Cardiac fibroblast (primary cell): ENCODE measurements around the gene CSRNP3.

ENCODE experiments used
- DNase-seq, 2 donors: peaks; one replicate each; pipeline versions ENCODE4 v3.0.0 to v3.0.0-alpha.2; 2010; ENCODE audit warnings: low read depth in 2 of 2
- H3K4me3 ChIP-seq, 2 donors: replicated peaks in 1 of 2; 1 replicate in 1 of 2; 2 replicates in 1 of 2; pipeline ENCODE4 v1.5.1; 2011; ENCODE audit warnings: low read depth in 2 of 2, low read length in 2 of 2, mild to moderate bottlenecking in 2 of 2, moderate library complexity in 1 of 2
- TF ChIP-seq, protein P1 (sequence below): IDR thresholded peaks from one replicate; pipeline ENCODE4 v1.5.1; 2011; ENCODE audit warnings: low read depth, mild to moderate bottlenecking, low read length, inconsistent platforms

CSRNP3 gene

DNA sequence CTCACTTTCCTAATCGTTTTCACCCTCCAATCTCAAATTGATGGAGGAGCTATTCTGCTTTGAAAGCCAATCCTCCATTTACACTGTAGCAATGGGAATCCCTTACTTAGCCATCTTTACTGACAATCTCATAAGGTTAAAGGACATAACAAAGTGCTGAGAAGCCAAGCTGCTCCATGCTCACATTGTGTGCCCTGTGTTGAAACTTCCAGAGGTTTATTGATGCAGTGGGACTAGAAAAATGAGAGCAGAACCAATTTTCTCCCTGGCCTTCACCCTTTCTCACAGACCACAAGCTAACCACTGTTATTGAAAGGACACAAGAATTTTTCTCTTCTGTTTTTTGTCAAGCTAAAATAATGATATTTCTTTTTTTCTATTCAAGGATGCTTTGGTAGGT lies 63.8 kb downstream of the CSRNP3 start:
- TF ChIP-seq, protein P1, sequence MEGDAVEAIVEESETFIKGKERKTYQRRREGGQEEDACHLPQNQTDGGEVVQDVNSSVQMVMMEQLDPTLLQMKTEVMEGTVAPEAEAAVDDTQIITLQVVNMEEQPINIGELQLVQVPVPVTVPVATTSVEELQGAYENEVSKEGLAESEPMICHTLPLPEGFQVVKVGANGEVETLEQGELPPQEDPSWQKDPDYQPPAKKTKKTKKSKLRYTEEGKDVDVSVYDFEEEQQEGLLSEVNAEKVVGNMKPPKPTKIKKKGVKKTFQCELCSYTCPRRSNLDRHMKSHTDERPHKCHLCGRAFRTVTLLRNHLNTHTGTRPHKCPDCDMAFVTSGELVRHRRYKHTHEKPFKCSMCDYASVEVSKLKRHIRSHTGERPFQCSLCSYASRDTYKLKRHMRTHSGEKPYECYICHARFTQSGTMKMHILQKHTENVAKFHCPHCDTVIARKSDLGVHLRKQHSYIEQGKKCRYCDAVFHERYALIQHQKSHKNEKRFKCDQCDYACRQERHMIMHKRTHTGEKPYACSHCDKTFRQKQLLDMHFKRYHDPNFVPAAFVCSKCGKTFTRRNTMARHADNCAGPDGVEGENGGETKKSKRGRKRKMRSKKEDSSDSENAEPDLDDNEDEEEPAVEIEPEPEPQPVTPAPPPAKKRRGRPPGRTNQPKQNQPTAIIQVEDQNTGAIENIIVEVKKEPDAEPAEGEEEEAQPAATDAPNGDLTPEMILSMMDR: no peak
- no peak for DNase-seq
- no peak overlapping the region for H3K4me3 ChIP-seq

DNA sequence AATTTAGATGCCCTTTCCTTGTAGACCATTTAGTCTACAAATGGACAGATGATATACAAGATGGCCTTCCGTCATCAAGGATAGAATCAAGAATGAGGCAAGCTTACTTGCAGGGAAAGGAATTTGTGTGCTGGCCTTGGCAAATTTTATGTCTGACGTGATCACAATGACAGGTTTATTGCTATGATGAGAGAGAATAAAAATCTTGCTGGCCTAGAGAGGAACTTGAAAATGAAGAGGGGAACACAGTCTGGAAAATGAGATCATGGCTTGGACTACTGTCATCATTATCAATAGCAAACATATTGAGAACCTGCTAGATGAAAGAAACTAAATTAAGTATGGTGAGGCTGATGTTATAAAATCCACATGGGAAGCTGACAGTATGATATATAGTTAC lies 66.0 kb downstream of the CSRNP3 start:
- TF ChIP-seq, protein P1: no peak
- DNase-seq: no peak

DNA sequence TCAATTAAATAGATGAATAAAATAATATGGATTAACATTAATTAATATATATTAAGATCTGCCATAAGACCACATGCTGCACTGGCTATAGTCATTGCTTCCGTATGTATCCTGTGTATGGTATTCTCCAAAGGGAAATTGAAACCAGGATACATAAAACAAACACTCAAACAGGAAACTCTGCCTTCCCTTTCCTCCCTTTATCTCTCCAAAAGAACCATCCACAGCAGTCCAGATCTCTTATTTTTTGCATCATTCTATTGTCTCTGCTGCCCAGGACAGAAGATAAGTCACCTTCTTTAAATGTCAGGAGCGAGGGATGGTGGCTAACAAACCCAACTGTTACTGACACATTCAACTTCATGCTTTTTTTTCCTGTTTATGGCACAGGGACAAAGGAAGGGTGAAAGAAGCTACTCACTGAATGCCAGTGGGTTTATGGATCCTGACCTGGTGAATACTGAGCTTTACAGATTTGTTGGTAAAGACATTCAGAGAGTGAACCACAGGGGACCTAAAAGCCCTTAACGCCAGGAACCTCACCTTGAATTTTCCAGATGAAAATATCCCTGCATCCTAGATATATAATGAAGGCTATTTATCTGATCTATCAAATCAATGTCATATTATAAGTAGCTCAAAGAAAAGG lies 67.5 kb downstream of the CSRNP3 start:
- no peak overlapping the region for H3K4me3 ChIP-seq
- peak in 1 of 2 donors; percentile 20 for DNase-seq
- TF ChIP-seq, protein P1: no peak

More for the DNA sequence above, 66.0 kb downstream of the CSRNP3 start:
- no peak overlapping the region for H3K4me3 ChIP-seq

DNA sequence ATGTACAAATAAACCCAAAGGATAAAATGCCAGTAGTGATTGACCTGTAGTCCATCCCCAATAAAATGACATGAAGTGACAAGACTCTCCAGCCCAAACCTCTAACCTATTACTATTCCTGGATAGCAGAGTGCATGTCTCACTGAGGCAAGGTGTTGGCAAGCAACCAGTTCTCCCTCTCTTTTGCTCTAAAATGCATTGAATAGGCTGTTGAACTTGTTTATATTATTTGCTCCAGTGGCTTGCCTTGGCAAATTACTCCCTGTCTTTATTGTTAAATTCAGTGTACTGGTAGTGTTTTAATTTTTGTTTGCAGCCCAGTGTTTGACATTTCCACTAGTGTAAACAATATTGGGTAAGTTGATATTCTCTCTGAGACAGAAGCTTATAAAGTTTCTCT lies 70.5 kb downstream of the CSRNP3 start:
- H3K4me3 ChIP-seq: no peak overlapping the region
- TF ChIP-seq, protein P1: no peak
- no peak for DNase-seq

DNA sequence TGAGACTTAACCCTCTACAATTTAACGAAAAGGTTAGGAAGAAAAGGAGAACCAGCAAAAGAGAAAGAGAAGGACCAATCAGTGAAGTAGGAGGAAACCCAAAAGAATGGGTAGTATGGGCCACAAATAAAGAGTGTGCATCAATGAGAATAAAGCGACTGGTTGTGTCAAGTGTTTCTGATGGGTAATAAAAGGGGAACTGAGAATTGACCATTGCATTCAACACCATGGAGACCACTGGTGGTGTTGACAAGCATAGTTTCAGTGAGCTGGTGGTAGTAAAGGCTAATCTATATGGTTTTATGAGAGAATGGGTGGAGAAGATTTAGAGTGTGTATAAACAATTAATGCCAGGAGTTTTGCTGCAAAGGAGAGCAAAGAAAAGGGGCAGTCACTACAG lies 75.4 kb downstream of the CSRNP3 start:
- TF ChIP-seq, protein P1: no peak
- DNase-seq: no peak
- H3K4me3 ChIP-seq: no peak overlapping the region

DNA sequence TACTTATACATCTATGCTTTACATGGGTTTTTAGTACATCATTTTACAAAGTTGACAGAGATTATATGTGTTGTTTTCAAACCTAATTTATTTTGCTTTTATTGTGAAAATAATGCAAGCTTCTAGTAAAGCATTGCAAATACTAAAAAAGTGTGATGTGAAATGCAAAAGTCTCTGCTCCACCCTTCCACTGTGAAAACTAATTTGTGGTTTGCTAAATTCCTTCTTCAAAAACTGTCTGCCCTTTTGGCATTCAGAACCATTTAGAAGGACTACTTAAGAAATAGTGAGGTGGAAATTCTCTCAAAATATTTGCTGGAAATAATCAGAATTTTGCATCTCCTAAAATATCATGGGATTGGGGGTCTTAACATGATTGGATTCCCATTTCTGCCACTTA lies 78.4 kb downstream of the CSRNP3 start:
- no peak overlapping the region for H3K4me3 ChIP-seq
- TF ChIP-seq, protein P1: no peak
- DNase-seq: no peak

DNA sequence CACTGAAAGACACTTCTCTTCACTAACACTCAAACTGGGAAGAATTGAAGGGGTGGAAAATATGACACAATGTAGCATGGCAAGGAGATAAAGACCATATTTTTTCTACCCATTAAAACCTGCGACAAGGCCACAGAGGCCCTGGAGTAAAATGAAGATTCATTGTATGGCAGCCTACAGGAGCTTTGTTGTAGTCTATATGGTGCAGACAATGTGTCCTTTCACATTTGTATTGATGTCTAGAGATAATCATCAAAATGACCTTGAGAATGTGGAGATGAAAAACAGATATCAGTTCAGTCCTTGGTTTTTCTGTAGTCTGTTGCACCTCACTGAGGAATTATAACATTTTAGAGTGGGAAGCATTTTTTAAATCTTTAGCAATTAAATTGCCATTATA lies 80.1 kb downstream of the CSRNP3 start:
- TF ChIP-seq, protein P1: no peak
- H3K4me3 ChIP-seq: no peak overlapping the region
- no peak for DNase-seq
